Astrocyte (in vitro differentiated cells and primary cell): ENCODE data around the gene ETV1.

Experiments used
- CTCF ChIP-seq: IDR thresholded peaks from 2 replicates; pipeline ENCODE4 v1.5.1; 2011; ENCODE audit warnings: low read depth, mild to moderate bottlenecking, inconsistent platforms, low read length, moderate library complexity; ENCODE audit not compliant: insufficient read depth
- EZH2 ChIP-seq: IDR thresholded peaks from 2 replicates; pipeline ENCODE4 v1.6.1; 2012; ENCODE audit warnings: mild to moderate bottlenecking, low read length, inconsistent platforms; ENCODE audit not compliant: insufficient read depth

GRCh38 chr7:13933536-13933935, 55.9 kb downstream of the ETV1 start:
- no peak for TF ChIP-seq CTCF
- no peak for TF ChIP-seq EZH2
